DMS153 treated with DMSO at 0.1 percent for 48 hours (cell line): Measurements from ENCODE around the gene GDE1.

ENCODE experiments used
- DNase-seq: peaks from one replicate; lab custom pipeline; 2025; ENCODE audit not compliant: unreplicated experiment; lab: John Stamatoyannopoulos, UW

The GDE1 gene

GRCh38 chr16:19524616-19525384 lies 2.9 kb upstream of the GDE1 start:
- no peak for DNase-seq

- no peak for DNase-seq
Measured at GRCh38 chr16:19524356-19524615, 2.4 kb upstream of the GDE1 start.

- DNase-seq: peak; percentile 89
Measured at GRCh38 chr16:19523559-19524355, 1.9 kb upstream of the GDE1 start, which contains the start of gene CCP110. TSS of gene CCP110 (plus strand) at chr16:19523942. CDS start at chr16:19527882, 3,940 bp downstream.

GRCh38 chr16:19523184-19523558 lies 1.3 kb upstream of the GDE1 start:
- DNase-seq: no peak

GRCh38 chr16:19522760-19523159 lies 862 bp upstream of the GDE1 start:
- DNase-seq: no peak

- no peak for DNase-seq
Measured at GRCh38 chr16:19522397-19522732, 467 bp upstream of the GDE1 start.

DNA sequence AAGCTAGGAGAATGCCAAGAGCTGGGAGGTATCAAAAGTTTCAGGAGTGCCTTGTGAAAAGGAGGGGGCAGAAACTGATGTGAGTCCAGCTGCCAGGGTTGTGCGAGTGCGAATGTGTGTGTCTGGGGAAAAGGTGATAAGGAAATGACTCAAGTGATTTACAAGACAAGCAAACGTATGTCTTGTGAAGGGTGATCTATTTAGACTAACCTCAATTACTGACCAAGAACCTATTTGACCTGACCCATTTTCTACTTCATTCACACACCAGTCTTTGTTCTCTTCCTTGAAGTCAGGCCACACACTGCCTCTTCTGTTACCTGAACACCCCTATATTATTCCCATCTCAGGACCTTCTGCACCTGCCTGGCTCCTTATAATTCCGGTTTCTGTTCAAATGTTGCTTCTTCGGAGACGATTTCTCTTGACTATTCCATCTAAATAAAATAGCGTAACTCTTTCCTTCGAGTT lies 1.0 kb downstream of the GDE1 start:
- no peak for DNase-seq

GRCh38 chr16:19518388-19518787 lies 3.5 kb downstream of the GDE1 start:
- no peak for DNase-seq

DNA sequence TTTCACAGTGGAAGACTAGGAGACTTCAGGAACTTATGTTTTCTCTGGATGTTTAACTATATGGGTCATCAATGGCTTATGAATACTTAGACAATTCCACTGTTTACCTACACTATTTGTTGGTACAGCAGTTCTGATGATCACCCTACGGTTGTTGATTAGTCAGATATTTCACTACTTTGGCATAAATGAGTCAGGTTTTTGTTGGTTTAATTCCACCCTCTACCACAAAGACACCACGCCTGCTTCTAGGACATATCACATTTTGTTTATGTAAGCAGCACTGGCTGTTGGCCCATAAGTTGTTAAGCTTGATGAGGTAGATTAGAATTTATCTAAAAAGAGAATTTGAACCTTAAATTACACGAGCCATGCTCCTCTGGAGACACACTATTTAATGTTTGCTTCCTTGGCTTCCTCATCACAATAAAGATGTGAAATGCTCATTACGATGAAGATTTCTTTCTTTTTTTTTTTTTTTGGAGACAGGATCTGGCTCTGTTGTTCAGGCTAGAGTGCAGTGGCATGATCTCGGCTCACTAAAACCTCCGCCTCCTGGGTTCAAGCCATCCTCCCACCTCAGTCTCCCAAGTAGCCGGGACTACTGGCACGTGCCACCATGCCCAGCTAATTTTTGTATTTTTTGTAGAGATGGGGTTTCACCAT lies 4.3 kb downstream of the GDE1 start:
- DNase-seq: no peak

DNA sequence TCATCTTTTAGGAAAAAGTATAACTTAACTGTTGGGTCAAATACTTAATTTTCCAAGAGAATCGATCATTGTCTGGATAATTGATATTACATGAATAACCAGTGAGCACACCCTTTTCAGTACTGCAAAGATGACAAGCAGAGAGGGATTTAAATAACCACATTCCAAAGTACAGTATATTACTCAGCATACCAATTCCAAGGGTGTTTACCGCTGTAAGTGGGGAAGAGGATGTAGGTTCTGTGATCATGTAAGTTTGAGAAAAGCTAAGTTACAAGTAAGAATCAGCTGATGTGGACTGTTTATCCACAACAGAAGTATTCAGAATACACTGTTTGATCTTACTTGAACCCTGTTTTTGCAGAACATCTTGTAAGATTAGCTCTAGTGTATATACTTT lies 6.1 kb downstream of the GDE1 start:
- no peak for DNase-seq

DNA sequence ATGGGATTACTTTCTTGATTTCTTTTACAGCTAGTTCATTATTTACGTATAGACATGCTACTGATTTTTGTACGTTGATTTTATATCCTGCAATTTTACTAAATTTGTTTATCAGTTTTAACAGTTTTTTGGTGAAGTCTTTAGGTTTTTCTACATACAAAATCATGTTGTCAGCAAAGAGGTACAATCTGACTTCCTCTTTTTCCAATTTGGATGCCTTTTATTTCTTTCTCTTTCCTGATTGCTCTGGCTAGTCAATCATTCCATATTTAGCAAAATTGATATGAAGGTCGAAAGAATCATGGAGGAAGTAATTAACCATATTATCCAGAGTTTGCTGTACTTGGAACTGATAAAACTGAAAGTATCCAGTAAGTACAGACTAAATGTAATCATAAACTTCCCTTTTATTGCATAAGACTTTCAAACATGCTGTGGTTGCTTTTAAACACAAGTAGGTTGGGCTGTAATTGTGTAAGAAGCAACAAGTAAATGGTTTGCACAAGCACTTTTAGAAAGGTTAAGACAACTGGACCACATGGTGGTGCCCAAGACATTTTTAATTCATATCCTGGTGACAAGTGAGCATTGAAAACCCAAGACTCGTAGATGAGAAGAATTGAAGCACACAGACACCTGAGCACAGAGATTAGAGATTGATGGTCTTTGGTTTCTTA lies 8.4 kb downstream of the GDE1 start:
- no peak for DNase-seq

DNA sequence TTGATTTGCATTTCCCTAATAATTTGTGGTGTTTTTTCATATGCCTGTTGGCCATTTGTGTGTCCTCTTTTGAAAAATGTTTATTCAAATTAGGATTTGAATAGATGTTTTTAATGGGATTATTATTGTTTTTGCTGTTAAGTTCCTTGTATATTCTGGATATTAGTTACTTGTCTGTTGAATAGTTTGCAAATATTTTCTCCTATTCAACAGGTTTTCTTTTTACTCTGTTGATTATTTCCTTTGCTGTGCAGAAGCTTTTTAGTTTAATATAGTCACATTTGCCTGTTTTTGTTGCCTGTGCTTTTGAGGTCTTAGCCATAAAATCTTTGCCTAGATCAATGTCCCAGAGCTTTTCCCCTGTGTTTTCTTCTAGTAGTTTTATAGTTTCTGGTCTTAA lies 9.6 kb downstream of the GDE1 start:
- no peak for DNase-seq

- DNase-seq: no peak
Measured at GRCh38 chr16:19507867-19508266, 14.0 kb downstream of the GDE1 start.

GRCh38 chr16:19506965-19507364 lies 14.9 kb downstream of the GDE1 start:
- no peak for DNase-seq

DNA sequence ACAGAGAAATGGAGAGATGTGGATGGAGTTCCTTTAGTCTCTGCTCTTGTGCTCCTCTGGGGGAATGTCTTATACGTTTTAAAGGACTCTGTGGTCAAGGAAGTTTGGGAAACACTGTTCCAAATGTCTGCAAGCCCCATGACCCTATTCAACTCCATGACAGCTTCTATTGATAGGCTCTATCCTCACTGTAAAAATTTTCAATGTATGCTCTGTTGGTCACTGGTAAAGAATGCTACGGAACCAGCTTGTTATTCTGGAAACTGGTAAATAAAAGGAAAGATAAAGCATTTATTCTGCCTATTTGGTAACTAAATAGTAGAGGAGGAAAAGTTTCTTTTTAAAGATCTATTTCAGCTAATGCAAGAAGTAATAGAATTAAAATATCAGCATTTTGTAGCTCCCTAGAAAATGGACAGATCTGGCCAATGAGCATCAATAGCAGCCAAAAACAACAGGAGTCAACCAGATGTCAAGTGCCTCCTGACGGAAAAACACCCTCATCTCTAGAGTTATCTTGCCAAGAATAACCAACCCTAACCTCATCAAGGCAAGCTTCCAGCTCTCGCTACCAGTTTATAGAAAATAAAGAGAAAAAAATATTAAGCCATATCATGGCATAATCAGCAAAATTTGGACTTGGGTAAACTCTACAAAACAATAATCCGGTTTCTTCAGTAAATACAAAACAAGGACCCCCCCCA lies 16.1 kb downstream of the GDE1 start:
- no peak for DNase-seq

- DNase-seq: no peak
Measured at GRCh38 chr16:19503461-19504075, 18.3 kb downstream of the GDE1 start.

DNA sequence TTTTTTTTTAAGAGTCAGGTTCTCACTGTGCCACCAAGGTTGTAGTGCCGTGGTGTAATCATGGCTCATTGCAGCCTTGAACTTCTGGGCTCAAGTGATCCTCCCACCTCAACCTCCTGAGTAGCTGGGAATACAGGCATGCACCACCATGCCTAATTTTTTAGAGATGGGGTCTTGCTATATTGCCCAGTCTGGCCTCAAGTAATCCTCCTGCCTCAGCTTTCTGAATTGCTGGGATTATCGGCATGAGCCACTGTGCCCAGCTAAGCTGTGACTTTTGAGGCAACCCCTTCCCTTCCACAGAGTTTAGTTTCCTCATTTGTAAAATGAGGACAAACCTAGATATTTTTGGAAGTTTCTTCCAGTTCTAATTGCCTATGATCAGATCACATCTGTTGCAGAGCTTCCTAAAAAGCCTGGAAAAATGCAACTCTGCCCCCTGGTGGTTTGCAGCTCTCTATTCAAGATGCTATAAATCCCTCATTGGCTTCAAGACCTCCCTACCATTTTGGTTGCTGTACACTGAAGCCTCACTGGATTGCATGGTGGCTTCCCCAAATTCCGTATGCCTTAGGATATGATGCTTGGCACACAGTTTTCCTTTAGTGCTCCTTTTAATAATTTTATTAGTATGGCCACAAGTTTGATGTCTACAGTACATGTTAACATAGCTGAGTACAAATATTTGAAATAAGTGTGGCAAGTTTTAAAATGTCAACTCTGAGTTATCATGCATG lies 19.3 kb downstream of the GDE1 start:
- DNase-seq: peak; percentile 46

GRCh38 chr16:19499481-19499880 lies 22.4 kb downstream of the GDE1 start:
- DNase-seq: no peak

DNA sequence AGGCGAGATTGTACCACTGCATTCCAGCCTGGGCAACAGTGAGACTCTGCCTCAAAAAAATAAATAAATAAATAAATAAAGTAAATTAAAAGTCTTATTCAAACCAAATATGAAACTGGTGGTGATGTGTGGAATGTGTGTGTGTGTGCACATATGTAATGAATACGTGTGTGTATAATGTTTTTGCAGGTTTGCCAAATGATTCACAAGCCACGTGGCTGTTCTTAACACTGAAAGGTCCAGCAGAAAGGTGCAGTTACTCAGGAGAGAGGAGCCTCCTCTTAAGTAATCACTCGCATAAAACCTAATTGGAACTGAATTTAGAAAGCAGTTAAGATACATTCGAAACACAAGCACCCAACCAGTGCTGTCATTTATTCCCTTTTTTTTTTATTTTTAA lies 22.9 kb downstream of the GDE1 start:
- no peak for DNase-seq

- DNase-seq: no peak
Measured at GRCh38 chr16:19497176-19497575, 24.7 kb downstream of the GDE1 start.
